Panc1 (cell line): Measurements from ENCODE around the gene BCL2L1. TPM values are rescaled to one million over a fixed set of nuclear protein-coding genes. Genes with fewer than 3 reads are reported as not detected.
A peak's percentile ranks its signal among the peaks of the same experiment; 100 is the strongest.

Experiments used
- ATAC-seq: fragments of 200-7000 bp; cut with Tn5 transposase; 2 replicates; pipeline ENCODE4 v1.9.1; 2020; ENCODE audit warnings: mild to moderate bottlenecking, moderate library complexity
- BruUV-seq: library from RNA; stranded (reverse); fragments of 400-500 nt; replicated peaks from 2 replicates; lab custom pipeline; 2021; lab: Mats Ljungman, UMichigan
- CTCF ChIA-PET: fragments of 300-600 bp; sonication (Branson Sonifier 250); formaldehyde crosslinking; loops from one replicate; lab custom pipeline; 2022; ENCODE audit warnings: antibody characterized with exemption; lab: Charles Lee
- POLR2A ChIA-PET: fragments of 300-600 bp; sonication (Branson Sonifier 250); formaldehyde crosslinking; loops from one replicate; lab custom pipeline; 2022; ENCODE audit warnings: antibody characterized with exemption; lab: Charles Lee
- DNase-seq: peaks from one replicate; pipeline ENCODE4 v3.0.0-alpha.2; 2010; ENCODE audit warnings: low read depth, low spot score
- H3K27ac ChIP-seq: 2 replicates; pipeline ENCODE4 v1.5.1; 2011; ENCODE audit warnings: mild to moderate bottlenecking, low read length, inconsistent platforms
- H3K27me3 ChIP-seq: fragments of 200-500 bp; sonication (Bioruptor generic); 2 replicates; pipeline ENCODE4 v1.6.0; 2014; ENCODE audit warnings: low read length, inconsistent platforms; ENCODE audit not compliant: control insufficient read depth, insufficient read depth
- H3K36me3 ChIP-seq: fragments of 200-500 bp; sonication (Bioruptor generic); 2 replicates; pipeline ENCODE4 v1.5.1; 2014; ENCODE audit warnings: inconsistent platforms, mild to moderate bottlenecking, low read length, moderate library complexity; ENCODE audit not compliant: control insufficient read depth, insufficient read depth
- H3K4me1 ChIP-seq: 2 replicates; pipeline ENCODE4 v1.5.1; 2011; ENCODE audit warnings: inconsistent platforms, mild to moderate bottlenecking, low read length, moderate library complexity; ENCODE audit not compliant: control insufficient read depth, insufficient read depth
- H3K4me3 ChIP-seq, 2 experiments: 2 replicates each; pipeline ENCODE4 v1.5.1; 2011 to 2012; ENCODE audit warnings: low read depth in 2 of 2, low read length in 2 of 2, mild to moderate bottlenecking in 2 of 2, inconsistent platforms in 1 of 2, moderate library complexity in 1 of 2
- H3K9me3 ChIP-seq: fragments of 200-500 bp; sonication (Bioruptor generic); 2 replicates; pipeline ENCODE4 v1.5.1; 2014; ENCODE audit warnings: low read depth, mild to moderate bottlenecking, inconsistent platforms, low read length, moderate library complexity; ENCODE audit not compliant: control insufficient read depth, insufficient read depth
- CTCF ChIP-seq: fragments of 450-650 bp; IDR thresholded peaks from 2 replicates; pipeline ENCODE4 v1.5.1; 2017; ENCODE audit warnings: mild to moderate bottlenecking
- POLR2AphosphoS5 ChIP-seq: IDR thresholded peaks from 2 replicates; pipeline ENCODE4 v1.6.1; 2012; ENCODE audit warnings: mild to moderate bottlenecking, low read depth, low read length, moderate library complexity
- REST ChIP-seq, 2 experiments: IDR thresholded peaks; 2 replicates each; pipeline ENCODE4 v1.6.1; 2011 to 2012; ENCODE audit warnings: low read depth in 2 of 2, control low read depth in 1 of 2, low read length in 1 of 2, mild to moderate bottlenecking in 1 of 2, moderate library complexity in 1 of 2; ENCODE audit not compliant: insufficient read depth in 1 of 2
- SIN3A ChIP-seq: IDR thresholded peaks from 2 replicates; pipeline ENCODE4 v1.6.1; 2012; ENCODE audit warnings: low read depth, mild to moderate bottlenecking, low read length, moderate library complexity, borderline replicate concordance; ENCODE audit not compliant: insufficient read depth
- TCF7L2 ChIP-seq: IDR thresholded peaks from 2 replicates; pipeline ENCODE4 v1.6.1; 2011; ENCODE audit warnings: mild to moderate bottlenecking, low read depth, low read length, inconsistent platforms
- in situ Hi-C: cut with HindIII; loops from 2 replicates; pipeline ENCODE4 v1.10.0; 2016; ENCODE audit warnings: low sequenced_read_pairs, low pct_unique_long_range_greater_than_20kb
- intact Hi-C: fragments of 100-400 bp; cut with micrococcal nuclease; formaldehyde crosslinking; loops from one replicate; pipeline ENCODE4 v1.10.0; 2022; ENCODE audit not compliant: unreplicated experiment
- total RNA-seq: library from RNA; stranded (reverse); gene quantifications from one replicate; pipeline ENCODE4 v1.2.1, GENCODE V29; 2021; ENCODE audit not compliant: unreplicated experiment

BCL2L1 gene
- total RNA-seq, 1 experiment from 2014 or later = 150 TPM

GRCh38 chr20:31704225-31705119 lies 18.2 kb downstream of the BCL2L1 start:
- Histone ChIP-seq H3K9me3 (no peaks in the 10 kb centered on the region), H3K4me3 (no peak overlapping the region), H3K27me3 (no peaks in the 10 kb centered on the region), H3K4me1 (peaks cover 40% of the 10 kb centered on the region), H3K27ac (peak overlapping the region; percentile 54), H3K36me3 (peaks cover 9% of the 10 kb centered on the region; the same call in 1 of the 2 replicates)
- peak; percentile 99 for DNase-seq
- in situ Hi-C loops (no loop called here), intact Hi-C loops (no loop called here)
- ChIA-PET POLR2A (interaction anchor here (0.9 kb wide), 1 partner anchor 8 kb away, joined by 4 read pairs; no protein-coding TSS in a partner anchor), CTCF (interaction anchor here (1.4 to 1.5 kb wide), 2 partner anchors 19 to 43 kb away, joined by 3 to 5 read pairs; no protein-coding TSS in a partner anchor)
- BruUV-seq = TSS peak; percentile 18
- TF ChIP-seq TCF7L2 (peak; percentile 29; the same call in 1 of the 2 replicates), POLR2AphosphoS5 (no peak; the same call in 1 of the 2 replicates)
- peak; percentile 83 for ATAC-seq

GRCh38 chr20:31701591-31701990 lies 21.1 kb downstream of the BCL2L1 start:
- Histone ChIP-seq H3K27ac (no peak overlapping the region), H3K4me1 (peaks cover 39% of the 10 kb centered on the region), H3K4me3 (no peak overlapping the region), H3K9me3 (no peaks in the 10 kb centered on the region), H3K36me3 (peaks cover 4% of the 10 kb centered on the region; the same call in 1 of the 2 replicates), H3K27me3 (no peaks in the 10 kb centered on the region)
- DNase-seq (no peak), ATAC-seq (no peak)
- ChIA-PET POLR2A (no interaction called here), CTCF (interaction anchor here (0.6 kb wide), 1 partner anchor 47 kb away, joined by 5 read pairs; no protein-coding TSS in a partner anchor)
- no peak for TF ChIP-seq CTCF
- no peak for TF ChIP-seq REST (IDR thresholded peaks at IDR 0.05; ENCODE audit: insufficient read depth in 1 of 2, low read depth in 2 of 2, low read length in 1 of 2)
- TF ChIP-seq POLR2AphosphoS5 = no peak
- no peak for TF ChIP-seq TCF7L2
- no peak for TF ChIP-seq SIN3A
- in situ Hi-C loops = no loop called here
- intact Hi-C loops = no loop called here
- BruUV-seq = TSS peak; percentile 18

GRCh38 chr20:31700747-31701146 lies 21.9 kb downstream of the BCL2L1 start:
- Histone ChIP-seq H3K9me3 (no peaks in the 10 kb centered on the region), H3K27ac (peak overlapping the region; percentile 71), H3K36me3 (peaks cover 4% of the 10 kb centered on the region; the same call in 1 of the 2 replicates), H3K27me3 (no peaks in the 10 kb centered on the region), H3K4me1 (peaks cover 39% of the 10 kb centered on the region), H3K4me3 (no peak overlapping the region)
- DNase-seq = no peak
- POLR2A ChIA-PET = no interaction called here
- CTCF ChIA-PET = no interaction called here
- BruUV-seq = no TSS peak
- intact Hi-C loops (no loop called here), in situ Hi-C loops (no loop called here)
- no peak for ATAC-seq
- no peak for TF ChIP-seq CTCF
- TF ChIP-seq POLR2AphosphoS5 = no peak
- no peak for TF ChIP-seq TCF7L2
- TF ChIP-seq SIN3A = no peak
- TF ChIP-seq REST (IDR thresholded peaks at IDR 0.05; ENCODE audit: insufficient read depth in 1 of 2, low read depth in 2 of 2, low read length in 1 of 2) = no peak
